Liver (tissue), 9 donors: ENCODE results near the gene BLZF1. TPM values are rescaled to one million over a fixed set of nuclear protein-coding genes. Genes with fewer than 3 reads are reported as not detected.

ENCODE experiments used
- DNase-seq: peaks from one replicate; pipeline ENCODE4 v3.0.0-alpha.2; 2017; ENCODE audit warnings: low spot score
- H3K27ac ChIP-seq, 2 donors: one replicate each; pipeline ENCODE4 v1.7.0; 2013; ENCODE audit warnings: inconsistent platforms in 2 of 2, low read length in 2 of 2, control low read depth in 1 of 2, low read depth in 1 of 2, mild to moderate bottlenecking in 1 of 2
- H3K27me3 ChIP-seq, 4 donors: one replicate each; pipeline versions ENCODE4 v1.6.1 to v1.7.0; 2013; ENCODE audit warnings: low read length in 3 of 4, inconsistent platforms in 1 of 4, mild to moderate bottlenecking in 1 of 4, moderate library complexity in 1 of 4; ENCODE audit not compliant: control insufficient read depth in 4 of 4, insufficient read depth in 4 of 4
- H3K36me3 ChIP-seq, 4 donors: one replicate each; pipeline versions ENCODE4 v1.6.1 to v1.7.0; 2013; ENCODE audit warnings: low read length in 3 of 4, mild to moderate bottlenecking in 3 of 4, low read depth in 1 of 4, moderate library complexity in 1 of 4; ENCODE audit not compliant: control insufficient read depth in 4 of 4, insufficient read depth in 3 of 4
- H3K4me1 ChIP-seq, 4 donors: one replicate each; pipeline versions ENCODE4 v1.6.1 to v1.7.0; 2013; ENCODE audit warnings: low read length in 3 of 4, mild to moderate bottlenecking in 3 of 4, moderate library complexity in 1 of 4; ENCODE audit not compliant: control insufficient read depth in 4 of 4, insufficient read depth in 4 of 4
- H3K4me3 ChIP-seq, 3 donors: one replicate each; pipeline versions ENCODE4 v1.6.1 to v1.7.0; 2013; ENCODE audit warnings: low read length in 3 of 3, control low read depth in 1 of 3, low read depth in 1 of 3, mild to moderate bottlenecking in 1 of 3
- H3K9ac ChIP-seq, 2 donors: one replicate each; pipeline ENCODE4 v1.7.0; 2013; ENCODE audit warnings: low read length in 2 of 2, mild to moderate bottlenecking in 2 of 2, moderate library complexity in 2 of 2, control low read depth in 1 of 2, low read depth in 1 of 2
- H3K9me3 ChIP-seq, 4 donors: one replicate each; pipeline versions ENCODE4 v1.6.1 to v1.7.0; 2013; ENCODE audit warnings: low read length in 3 of 4; ENCODE audit not compliant: control insufficient read depth in 4 of 4
- ATF3 ChIP-seq: IDR thresholded peaks from 2 replicates; pipeline ENCODE4 v1.6.1; 2016; ENCODE audit warnings: antibody characterized with exemption
- CTCF ChIP-seq: fragments of 150-350 bp; IDR thresholded peaks from 2 replicates; pipeline ENCODE4 v1.5.1; 2017; ENCODE audit warnings: improper control_type of control experiment, low read depth, low read length; ENCODE audit not compliant: missing input control
- EGR1 ChIP-seq, 2 donors: IDR thresholded peaks; 2 replicates each; pipeline ENCODE4 v1.6.1; 2016 to 2018; ENCODE audit warnings: antibody characterized with exemption in 2 of 2, low read depth in 2 of 2
- FOXA1 ChIP-seq: IDR thresholded peaks from 2 replicates; pipeline ENCODE4 v1.6.1; 2016; ENCODE audit warnings: antibody characterized with exemption
- FOXA2 ChIP-seq: IDR thresholded peaks from 2 replicates; pipeline ENCODE4 v1.6.1; 2016; ENCODE audit warnings: antibody characterized with exemption
- GABPA ChIP-seq, 2 donors: IDR thresholded peaks in 1 of 2; conservative IDR thresholded peaks in 1 of 2; 2 replicates each; pipeline ENCODE4 v1.6.1; 2016; ENCODE audit warnings: antibody characterized with exemption in 2 of 2, mild to moderate bottlenecking in 1 of 2, moderate library complexity in 1 of 2
- HNF4A ChIP-seq, 2 donors: conservative IDR thresholded peaks; 2 replicates each; pipeline ENCODE4 v1.6.1; 2016; ENCODE audit warnings: antibody characterized with exemption in 2 of 2, mild to moderate bottlenecking in 2 of 2
- HNF4G ChIP-seq: IDR thresholded peaks from 2 replicates; pipeline ENCODE4 v1.6.1; 2016; ENCODE audit warnings: antibody characterized with exemption
- JUND ChIP-seq, 2 donors: IDR thresholded peaks; 2 replicates each; pipeline ENCODE4 v1.6.1; 2016; ENCODE audit warnings: antibody characterized with exemption in 2 of 2
- NR2F2 ChIP-seq: IDR thresholded peaks from 2 replicates; pipeline ENCODE4 v1.6.1; 2016; ENCODE audit warnings: antibody characterized with exemption
- RAD21 ChIP-seq, 2 donors: IDR thresholded peaks; 2 replicates each; pipeline ENCODE4 v1.6.1; 2016; ENCODE audit warnings: antibody characterized with exemption in 2 of 2, mild to moderate bottlenecking in 2 of 2
- RXRA ChIP-seq, 2 donors: IDR thresholded peaks; 2 replicates each; pipeline ENCODE4 v1.6.1; 2017 to 2018; ENCODE audit warnings: antibody characterized with exemption in 2 of 2, mild to moderate bottlenecking in 1 of 2
- SP1 ChIP-seq: IDR thresholded peaks from 2 replicates; pipeline ENCODE4 v1.6.1; 2018; ENCODE audit warnings: antibody characterized with exemption, mild to moderate bottlenecking
- TAF1 ChIP-seq: conservative IDR thresholded peaks from 2 replicates; pipeline ENCODE4 v1.6.1; 2016; ENCODE audit warnings: antibody characterized with exemption, mild to moderate bottlenecking
- YY1 ChIP-seq: IDR thresholded peaks from 2 replicates; pipeline ENCODE4 v1.6.1; 2016; ENCODE audit warnings: antibody characterized with exemption, mild to moderate bottlenecking
- WGBS: extraction: QIAGEN DNeasy Blood & Tissue Kit; methylation state at CpG from one replicate; pipeline ENCODE4 v1.1.7; 2013; 5-methylcytosine and 5-hydroxymethylcytosine counted together
- polyA plus RNA-seq, 2 donors: library from polyadenylated mRNA; stranded (reverse) in 1 of 2; unstranded in 1 of 2; fragments of 200-250 nt in 1 of 2; fragments of >200 nt in 1 of 2; fragmentation: Nextera tagmentation in 1 of 2; extraction: Ambion mirVana in 1 of 2; gene quantifications; one replicate each; pipeline versions ENCODE4 v1.2.1 to v1.2.3, GENCODE V29; 2013 to 2015
- total RNA-seq, 2 donors: library from RNA; depleted of rRNA; stranded (reverse); fragments of >200 nt; gene quantifications; one replicate each; pipeline ENCODE4 v1.2.3, GENCODE V29; 2014
- TF ChIP-seq, protein P1 (sequence below): IDR thresholded peaks from 2 replicates; pipeline ENCODE4 v1.6.1; 2016; ENCODE audit warnings: antibody characterized with exemption
- TF ChIP-seq, protein P2 (sequence below): IDR thresholded peaks from 2 replicates; pipeline ENCODE4 v1.6.1; 2016; ENCODE audit warnings: antibody characterized with exemption
- TF ChIP-seq, protein P3 (sequence below): IDR thresholded peaks from 2 replicates; pipeline ENCODE4 v1.6.1; 2016; ENCODE audit warnings: antibody characterized with exemption, mild to moderate bottlenecking
- donor health status: healthy.
- donor health status: healthy.
- donor health status: healthy.
- donor health status: healthy.
- donor health status: healthy.

The BLZF1 gene
- total and polyA plus RNA-seq, 4 donors = 5.3 to 13.1 (median 8.7) TPM

DNA sequence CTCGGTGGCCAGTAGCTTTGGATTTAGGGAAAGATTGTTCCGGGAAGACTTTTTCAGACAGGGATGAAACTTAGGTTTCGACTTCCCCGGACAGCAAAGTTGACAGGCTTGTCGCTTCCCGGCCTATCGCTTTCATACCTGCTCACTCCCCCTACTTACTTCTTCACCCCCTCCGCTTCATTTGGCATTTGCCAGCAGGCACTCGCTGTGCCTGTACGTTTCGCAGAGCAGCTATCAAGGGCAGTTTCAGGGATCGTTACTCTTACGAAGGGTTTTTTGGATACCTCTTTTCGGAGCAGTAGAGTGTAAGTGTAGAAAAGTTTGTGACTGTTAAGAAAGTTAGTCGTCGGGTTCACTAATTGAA, 393 bp downstream of the BLZF1 start:
- no peaks in the 10 kb centered on the region for H3K27me3 ChIP-seq
- TF ChIP-seq ATF3 = no peak
- no peak for TF ChIP-seq YY1
- TF ChIP-seq NR2F2 = no peak
- no peak for TF ChIP-seq HNF4G
- no peak for TF ChIP-seq TAF1
- TF ChIP-seq, protein P1, sequence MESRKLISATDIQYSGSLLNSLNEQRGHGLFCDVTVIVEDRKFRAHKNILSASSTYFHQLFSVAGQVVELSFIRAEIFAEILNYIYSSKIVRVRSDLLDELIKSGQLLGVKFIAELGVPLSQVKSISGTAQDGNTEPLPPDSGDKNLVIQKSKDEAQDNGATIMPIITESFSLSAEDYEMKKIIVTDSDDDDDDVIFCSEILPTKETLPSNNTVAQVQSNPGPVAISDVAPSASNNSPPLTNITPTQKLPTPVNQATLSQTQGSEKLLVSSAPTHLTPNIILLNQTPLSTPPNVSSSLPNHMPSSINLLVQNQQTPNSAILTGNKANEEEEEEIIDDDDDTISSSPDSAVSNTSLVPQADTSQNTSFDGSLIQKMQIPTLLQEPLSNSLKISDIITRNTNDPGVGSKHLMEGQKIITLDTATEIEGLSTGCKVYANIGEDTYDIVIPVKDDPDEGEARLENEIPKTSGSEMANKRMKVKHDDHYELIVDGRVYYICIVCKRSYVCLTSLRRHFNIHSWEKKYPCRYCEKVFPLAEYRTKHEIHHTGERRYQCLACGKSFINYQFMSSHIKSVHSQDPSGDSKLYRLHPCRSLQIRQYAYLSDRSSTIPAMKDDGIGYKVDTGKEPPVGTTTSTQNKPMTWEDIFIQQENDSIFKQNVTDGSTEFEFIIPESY = no peak
- no peak for TF ChIP-seq EGR1 (IDR thresholded peaks at IDR 0.05; ENCODE audit: low read depth in 2 of 2)
- TF ChIP-seq RAD21 (IDR thresholded peaks at IDR 0.05) = no peak
- TF ChIP-seq JUND (IDR thresholded peaks at IDR 0.05) = no peak
- no peak for TF ChIP-seq RXRA (IDR thresholded peaks at IDR 0.05)
- TF ChIP-seq, protein P2, sequence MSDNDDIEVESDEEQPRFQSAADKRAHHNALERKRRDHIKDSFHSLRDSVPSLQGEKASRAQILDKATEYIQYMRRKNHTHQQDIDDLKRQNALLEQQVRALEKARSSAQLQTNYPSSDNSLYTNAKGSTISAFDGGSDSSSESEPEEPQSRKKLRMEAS = no peak
- TF ChIP-seq HNF4A (conservative IDR thresholded peaks at IDR 0.05) = no peak
- no peak for TF ChIP-seq SP1
- TF ChIP-seq GABPA (IDR thresholded peaks at IDR 0.05 in 1 of 2, conservative IDR thresholded peaks at IDR 0.05 in 1 of 2) = no peak
- TF ChIP-seq, protein P3, sequence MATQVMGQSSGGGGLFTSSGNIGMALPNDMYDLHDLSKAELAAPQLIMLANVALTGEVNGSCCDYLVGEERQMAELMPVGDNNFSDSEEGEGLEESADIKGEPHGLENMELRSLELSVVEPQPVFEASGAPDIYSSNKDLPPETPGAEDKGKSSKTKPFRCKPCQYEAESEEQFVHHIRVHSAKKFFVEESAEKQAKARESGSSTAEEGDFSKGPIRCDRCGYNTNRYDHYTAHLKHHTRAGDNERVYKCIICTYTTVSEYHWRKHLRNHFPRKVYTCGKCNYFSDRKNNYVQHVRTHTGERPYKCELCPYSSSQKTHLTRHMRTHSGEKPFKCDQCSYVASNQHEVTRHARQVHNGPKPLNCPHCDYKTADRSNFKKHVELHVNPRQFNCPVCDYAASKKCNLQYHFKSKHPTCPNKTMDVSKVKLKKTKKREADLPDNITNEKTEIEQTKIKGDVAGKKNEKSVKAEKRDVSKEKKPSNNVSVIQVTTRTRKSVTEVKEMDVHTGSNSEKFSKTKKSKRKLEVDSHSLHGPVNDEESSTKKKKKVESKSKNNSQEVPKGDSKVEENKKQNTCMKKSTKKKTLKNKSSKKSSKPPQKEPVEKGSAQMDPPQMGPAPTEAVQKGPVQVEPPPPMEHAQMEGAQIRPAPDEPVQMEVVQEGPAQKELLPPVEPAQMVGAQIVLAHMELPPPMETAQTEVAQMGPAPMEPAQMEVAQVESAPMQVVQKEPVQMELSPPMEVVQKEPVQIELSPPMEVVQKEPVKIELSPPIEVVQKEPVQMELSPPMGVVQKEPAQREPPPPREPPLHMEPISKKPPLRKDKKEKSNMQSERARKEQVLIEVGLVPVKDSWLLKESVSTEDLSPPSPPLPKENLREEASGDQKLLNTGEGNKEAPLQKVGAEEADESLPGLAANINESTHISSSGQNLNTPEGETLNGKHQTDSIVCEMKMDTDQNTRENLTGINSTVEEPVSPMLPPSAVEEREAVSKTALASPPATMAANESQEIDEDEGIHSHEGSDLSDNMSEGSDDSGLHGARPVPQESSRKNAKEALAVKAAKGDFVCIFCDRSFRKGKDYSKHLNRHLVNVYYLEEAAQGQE = no peak
- no peak for TF ChIP-seq FOXA1
- TF ChIP-seq FOXA2 = no peak
- TF ChIP-seq CTCF = no peak
- H3K36me3 ChIP-seq = peaks cover 0 to 13% (median 7%) of the 10 kb centered on the region in 4 donors
- peak overlapping the region; percentile 83 to 88 for H3K27ac ChIP-seq
- peak; percentile 35 for DNase-seq
- peak overlapping the region; percentile 44 to 95 for H3K9ac ChIP-seq
- H3K4me3 ChIP-seq = peak overlapping the region; percentile 54 to 100 (median 85)
- WGBS = under 1% methylated on average over 16 of the region's 16 CpGs
- H3K4me1 ChIP-seq = peaks cover 2 to 17% (median 12%) of the 10 kb centered on the region in 4 donors
- H3K9me3 ChIP-seq = no peaks in the 10 kb centered on the region
